D721Med (cell line): ENCODE measurements around the gene FAM78A.

Experiments
- DNase-seq: peaks from one replicate; pipeline ENCODE4 v3.0.0; 2011; ENCODE audit warnings: low spot score; ENCODE audit not compliant: insufficient read length
- FAIRE-seq: peaks from 2 replicates; lab custom pipeline; 2011; peaks lifted over from hg19 to GRCh38; lab: Jason Lieb, UNC
- CTCF ChIP-seq: IDR thresholded peaks from 2 replicates; pipeline ENCODE4 v1.5.1; 2012; ENCODE audit warnings: mild to moderate bottlenecking, control low read depth; ENCODE audit not compliant: insufficient read depth; ENCODE audit errors: missing control alignments

The FAM78A gene

GRCh38 chr9:131239161-131239975, 36.9 kb downstream of the FAM78A start:
- no peak for TF ChIP-seq CTCF
- DNase-seq (no peak), FAIRE-seq (no peak)

GRCh38 chr9:131238402-131239021, 37.8 kb downstream of the FAM78A start:
- no peak for TF ChIP-seq CTCF
- no peak for DNase-seq
- FAIRE-seq: no peak

- FAIRE-seq (no peak), DNase-seq (no peak)
- no peak for TF ChIP-seq CTCF
Measured at GRCh38 chr9:131237931-131238401, 38.3 kb downstream of the FAM78A start.

GRCh38 chr9:131237291-131237690, 39.0 kb downstream of the FAM78A start:
- TF ChIP-seq CTCF: no peak

GRCh38 chr9:131236761-131237160, 39.5 kb downstream of the FAM78A start:
- no peak for DNase-seq
- no peak for TF ChIP-seq CTCF
- no peak for FAIRE-seq

More at GRCh38 chr9:131237291-131237690, 39.0 kb downstream of the FAM78A start:
- no peak for DNase-seq
- no peak for FAIRE-seq

GRCh38 chr9:131236161-131236560, 40.1 kb downstream of the FAM78A start:
- DNase-seq: no peak
- no peak for FAIRE-seq
- TF ChIP-seq CTCF: no peak

- FAIRE-seq (no peak), DNase-seq (no peak)
- no peak for TF ChIP-seq CTCF
Measured at GRCh38 chr9:131235480-131235851, 40.8 kb downstream of the FAM78A start.
